ENCODE data around the gene NAV2.
"Not testable (repeated sequence)": the region's sequence is repeated elsewhere in the genome, so short reads cannot be mapped to it uniquely, and the experiment has no call there.

DNA sequence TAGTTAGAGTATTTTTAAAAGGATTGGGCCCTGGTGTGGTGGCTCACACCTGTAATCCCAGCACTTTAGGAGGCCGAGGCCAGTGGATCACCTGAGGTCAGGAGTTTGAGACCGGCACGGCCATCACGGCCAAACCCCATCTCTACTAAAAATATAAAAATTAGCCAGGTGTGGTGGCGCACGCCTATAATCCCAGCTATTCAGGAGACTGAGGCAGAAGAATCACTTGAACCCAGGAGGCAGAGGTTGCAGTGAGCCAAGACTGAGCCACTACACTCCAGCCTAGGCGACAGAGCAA is 415.8 kb downstream of the NAV2 start:
- TF ChIP-seq, protein P1, sequence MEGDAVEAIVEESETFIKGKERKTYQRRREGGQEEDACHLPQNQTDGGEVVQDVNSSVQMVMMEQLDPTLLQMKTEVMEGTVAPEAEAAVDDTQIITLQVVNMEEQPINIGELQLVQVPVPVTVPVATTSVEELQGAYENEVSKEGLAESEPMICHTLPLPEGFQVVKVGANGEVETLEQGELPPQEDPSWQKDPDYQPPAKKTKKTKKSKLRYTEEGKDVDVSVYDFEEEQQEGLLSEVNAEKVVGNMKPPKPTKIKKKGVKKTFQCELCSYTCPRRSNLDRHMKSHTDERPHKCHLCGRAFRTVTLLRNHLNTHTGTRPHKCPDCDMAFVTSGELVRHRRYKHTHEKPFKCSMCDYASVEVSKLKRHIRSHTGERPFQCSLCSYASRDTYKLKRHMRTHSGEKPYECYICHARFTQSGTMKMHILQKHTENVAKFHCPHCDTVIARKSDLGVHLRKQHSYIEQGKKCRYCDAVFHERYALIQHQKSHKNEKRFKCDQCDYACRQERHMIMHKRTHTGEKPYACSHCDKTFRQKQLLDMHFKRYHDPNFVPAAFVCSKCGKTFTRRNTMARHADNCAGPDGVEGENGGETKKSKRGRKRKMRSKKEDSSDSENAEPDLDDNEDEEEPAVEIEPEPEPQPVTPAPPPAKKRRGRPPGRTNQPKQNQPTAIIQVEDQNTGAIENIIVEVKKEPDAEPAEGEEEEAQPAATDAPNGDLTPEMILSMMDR (IDR thresholded peaks at IDR 0.05) = not testable (repeated sequence)
- TF ChIP-seq EZH2, EZH2phosphoT487 (IDR thresholded peaks at IDR 0.05): not testable (repeated sequence)

All from neural progenitor cell (in vitro differentiated cells).